Fibroblast of skin of abdomen (primary cell): ENCODE data around the gene ZDHHC9.

Experiments
- DNase-seq: peaks from one replicate; pipeline ENCODE4 v3.0.0-alpha.2; 2013

ZDHHC9 gene

DNA sequence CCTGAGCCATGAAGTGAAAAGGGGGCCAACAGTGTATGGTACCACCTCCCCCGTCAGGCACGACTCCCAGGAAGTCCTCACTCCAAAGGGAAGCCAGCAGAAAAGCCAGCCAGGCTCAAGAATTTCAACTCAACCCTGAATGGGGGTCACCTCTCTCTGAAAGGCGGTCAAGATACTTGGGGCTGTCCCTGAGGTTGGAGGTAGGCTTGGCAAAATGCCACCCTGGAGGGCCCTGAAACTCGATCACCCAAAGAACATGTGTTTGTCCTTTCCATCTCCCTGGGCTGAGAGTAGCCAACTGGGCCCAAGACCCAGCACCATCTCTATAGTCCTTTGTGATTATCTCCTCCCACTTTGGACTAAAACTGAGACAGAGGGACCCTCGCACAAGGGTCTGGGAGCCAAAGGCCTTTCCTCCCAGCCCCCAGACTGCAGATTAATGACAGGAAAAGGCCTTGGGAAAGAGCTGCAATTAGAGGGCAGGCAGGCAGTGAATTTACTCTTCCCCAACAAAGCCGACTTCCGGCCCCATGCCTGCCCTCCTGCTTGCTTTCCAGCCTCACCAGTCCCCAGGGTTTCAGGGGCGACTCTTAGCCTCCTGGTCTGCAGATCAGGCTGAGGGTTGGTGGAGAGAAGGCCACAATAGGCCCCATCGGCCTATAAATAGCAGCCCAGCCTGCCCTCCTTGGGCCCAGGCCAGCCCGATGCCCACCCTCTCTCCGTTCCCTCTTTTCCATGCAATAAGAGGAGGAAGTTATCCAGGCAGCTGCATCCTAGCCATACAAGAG is 58.3 kb downstream of the ZDHHC9 start:
- DNase-seq, result no peak

DNA sequence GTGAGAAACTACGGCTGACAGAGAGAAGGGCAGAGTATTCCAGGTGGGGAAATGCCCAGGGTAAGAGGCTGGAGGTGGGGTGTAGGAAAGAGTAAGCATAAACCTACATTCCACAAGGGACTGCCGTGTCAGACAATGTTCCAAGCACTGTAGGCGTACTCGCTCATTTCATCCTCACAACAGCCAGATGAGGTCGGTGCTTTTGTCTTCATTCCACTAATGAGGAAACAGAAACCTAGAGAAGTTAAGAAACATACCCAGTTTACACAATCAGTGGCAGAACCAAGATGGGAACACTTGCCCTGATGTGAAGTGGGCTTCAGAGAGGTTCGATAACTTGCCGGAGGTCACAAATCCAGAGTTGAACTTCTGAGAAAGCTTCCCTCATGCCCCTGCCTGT is 59.3 kb downstream of the ZDHHC9 start:
- no peak for DNase-seq

GRCh38 chrX:129783291-129783713 is 60.4 kb downstream of the ZDHHC9 start:
- no peak for DNase-seq

GRCh38 chrX:129782706-129783105 is 61.0 kb downstream of the ZDHHC9 start:
- DNase-seq, result no peak

DNA sequence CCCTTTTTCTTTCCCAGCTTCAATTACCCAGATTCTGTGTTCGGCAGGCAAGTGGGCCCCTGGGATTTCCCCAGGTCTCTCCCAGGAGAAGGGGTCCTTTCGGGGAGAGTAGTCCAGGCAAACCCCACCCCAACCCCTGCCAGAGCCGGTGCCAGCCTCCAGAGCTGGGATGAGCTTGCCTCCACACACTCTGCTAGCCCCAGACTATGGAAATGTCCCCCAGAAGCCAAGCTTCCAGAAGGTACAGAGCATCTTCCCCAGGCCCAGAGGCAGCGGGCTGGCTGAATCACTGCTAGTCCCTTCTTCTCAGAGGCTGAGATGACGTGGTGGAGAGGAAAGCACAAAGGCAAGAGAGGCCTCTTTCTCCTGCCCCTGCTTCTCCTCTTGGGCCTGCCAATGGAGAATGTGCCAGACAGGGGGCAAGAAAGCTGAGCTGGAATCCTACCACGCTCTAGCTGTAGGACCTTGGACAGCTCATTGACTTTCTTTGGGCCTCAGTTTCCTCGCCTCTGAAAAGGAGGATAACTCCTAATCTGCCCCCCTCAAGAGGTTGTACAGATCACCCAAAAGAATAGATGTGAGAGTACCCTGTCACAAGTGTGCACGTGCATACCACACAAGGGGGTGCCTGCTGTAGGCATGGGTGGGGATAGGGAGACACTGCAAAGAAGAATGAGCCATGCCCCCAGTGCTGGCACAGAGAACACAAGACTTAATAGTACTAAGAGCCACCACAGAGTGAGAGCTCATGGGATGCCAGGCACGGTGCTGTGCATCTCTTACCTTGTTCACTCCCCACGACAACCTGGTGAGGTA is 61.8 kb downstream of the ZDHHC9 start:
- no peak for DNase-seq

- no peak for DNase-seq
Observed at GRCh38 chrX:129781134-129781672, 62.5 kb downstream of the ZDHHC9 start.

DNA sequence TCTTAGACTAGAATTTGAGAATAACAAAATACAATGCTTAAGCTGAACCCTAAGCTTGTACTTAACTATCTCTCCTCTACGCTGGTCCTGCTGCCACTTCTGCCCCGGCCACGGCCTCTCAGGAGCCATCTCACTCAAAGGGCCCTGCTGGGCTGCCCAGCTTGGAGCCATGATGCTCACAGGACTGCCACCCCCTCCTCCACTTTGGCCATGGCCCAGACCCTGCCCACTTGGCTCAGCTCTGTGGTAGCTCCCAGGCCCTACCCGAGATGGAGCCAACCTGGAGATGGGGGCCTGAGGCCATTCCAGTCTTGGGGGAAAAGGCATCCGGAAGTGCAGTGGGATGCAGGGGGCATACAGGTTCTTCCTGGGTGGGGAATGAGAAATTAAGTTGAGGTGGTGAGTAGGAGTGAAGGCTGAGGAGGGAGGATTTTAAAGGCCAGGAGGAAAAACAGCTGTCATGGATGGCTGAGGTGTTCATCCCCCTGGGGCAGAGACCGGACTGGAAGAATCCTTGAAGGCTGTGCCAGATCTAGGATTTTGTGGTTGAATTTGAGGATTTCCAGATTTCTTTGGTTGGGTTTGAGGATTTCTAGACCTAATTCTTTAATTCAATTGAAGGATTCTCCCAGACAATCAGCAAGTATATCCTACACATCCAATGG is 63.1 kb downstream of the ZDHHC9 start:
- no peak for DNase-seq

DNA sequence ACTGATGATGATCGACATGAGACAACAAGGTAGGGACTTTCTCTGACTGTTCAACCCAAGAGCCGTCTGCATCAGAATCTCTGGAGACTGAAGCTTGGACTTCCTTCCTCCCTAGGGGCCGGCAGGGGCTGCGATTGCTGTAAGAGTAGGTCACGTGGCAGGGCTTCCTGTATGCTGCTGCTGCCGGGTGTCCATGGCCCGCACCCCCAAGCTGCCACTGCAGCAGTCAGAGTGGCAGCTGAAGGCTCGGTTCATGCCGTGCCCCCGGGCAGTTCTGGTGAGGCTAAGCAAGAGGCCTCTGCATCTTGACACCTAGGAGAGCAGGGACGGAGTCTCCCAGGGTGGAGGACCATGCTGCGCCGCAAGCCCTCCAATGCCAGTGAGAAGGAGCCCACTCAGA is 63.9 kb downstream of the ZDHHC9 start, which contains the start of gene SASH3:
Gene SASH3 (plus strand): TSS at position 203 of the 400 bp plus-strand sequence. CDS start 149 bp downstream, at position 352.
- DNase-seq, result no peak

GRCh38 chrX:129779086-129779672 is 64.5 kb downstream of the ZDHHC9 start:
- no peak for DNase-seq

DNA sequence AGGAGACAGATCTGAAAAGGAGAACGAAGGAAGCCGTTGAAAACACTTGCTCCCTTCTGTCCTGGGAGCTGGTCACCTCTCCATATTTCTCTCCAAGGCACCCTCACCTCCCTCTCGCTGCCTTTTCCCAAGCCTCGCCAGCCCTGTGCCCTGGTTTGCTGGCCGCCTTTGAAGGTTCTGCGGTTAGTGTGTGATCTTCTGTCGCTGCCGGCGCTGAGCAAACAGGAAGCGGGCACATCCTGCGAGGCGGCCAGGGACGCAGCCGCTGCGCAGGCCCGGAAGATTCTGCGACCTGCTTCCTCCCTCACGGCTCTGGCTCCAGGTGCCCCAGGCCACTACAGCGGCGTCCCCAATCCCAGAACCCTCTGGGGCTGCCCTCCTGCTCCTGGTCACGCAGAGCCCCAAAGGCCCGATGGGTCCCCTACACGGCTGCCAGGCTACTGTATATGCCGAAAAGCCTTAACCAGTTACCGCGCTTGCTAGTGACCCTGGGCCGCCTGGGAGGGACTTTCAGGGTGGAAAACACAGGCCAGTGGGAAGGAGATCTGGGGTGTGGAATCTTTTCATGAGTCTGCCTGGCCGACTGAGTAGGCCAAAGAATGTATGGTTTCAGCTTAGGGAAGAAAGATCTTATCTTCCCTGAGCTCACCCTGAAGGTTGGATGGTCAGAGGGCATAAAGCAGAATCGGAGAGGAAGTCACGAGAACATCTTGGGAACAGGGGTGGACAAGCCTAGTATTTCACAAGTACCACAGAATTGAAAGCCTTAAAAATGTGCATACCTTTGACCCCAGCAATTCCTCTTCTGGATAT is 66.3 kb downstream of the ZDHHC9 start:
- no peak for DNase-seq

GRCh38 chrX:129773649-129774458 is 69.8 kb downstream of the ZDHHC9 start:
- DNase-seq, result no peak

DNA sequence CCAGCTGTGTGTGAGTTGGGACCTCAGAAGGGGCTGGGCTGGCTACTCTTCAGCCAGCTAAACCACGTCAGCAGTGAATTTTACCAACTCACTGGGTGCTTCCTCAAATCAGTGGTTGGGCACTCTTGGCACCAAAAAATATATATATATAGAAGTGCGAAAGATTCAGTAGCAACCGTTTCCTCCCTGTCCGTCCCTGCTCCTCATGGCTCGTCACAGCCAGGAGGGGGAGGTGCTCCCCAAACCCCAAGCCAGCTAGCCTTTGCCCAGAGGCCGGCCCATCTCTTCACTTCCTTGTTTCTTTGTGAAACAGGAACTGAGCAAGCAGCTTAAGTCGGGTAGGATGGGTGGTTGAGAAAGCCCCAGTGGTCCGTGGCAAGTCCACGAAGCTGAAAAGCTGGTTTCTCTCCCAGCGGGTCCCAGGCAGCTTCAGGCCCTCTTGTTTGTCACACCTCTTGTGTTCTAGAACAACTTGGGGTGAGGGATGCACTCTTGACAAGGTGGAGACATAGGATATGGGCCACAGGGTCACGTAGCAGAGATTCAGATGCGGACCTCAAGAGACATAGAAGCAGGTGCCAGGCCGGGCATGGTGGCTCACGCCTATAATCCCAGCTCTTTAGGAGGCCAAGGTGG is 70.8 kb downstream of the ZDHHC9 start:
- DNase-seq, result no peak

DNA sequence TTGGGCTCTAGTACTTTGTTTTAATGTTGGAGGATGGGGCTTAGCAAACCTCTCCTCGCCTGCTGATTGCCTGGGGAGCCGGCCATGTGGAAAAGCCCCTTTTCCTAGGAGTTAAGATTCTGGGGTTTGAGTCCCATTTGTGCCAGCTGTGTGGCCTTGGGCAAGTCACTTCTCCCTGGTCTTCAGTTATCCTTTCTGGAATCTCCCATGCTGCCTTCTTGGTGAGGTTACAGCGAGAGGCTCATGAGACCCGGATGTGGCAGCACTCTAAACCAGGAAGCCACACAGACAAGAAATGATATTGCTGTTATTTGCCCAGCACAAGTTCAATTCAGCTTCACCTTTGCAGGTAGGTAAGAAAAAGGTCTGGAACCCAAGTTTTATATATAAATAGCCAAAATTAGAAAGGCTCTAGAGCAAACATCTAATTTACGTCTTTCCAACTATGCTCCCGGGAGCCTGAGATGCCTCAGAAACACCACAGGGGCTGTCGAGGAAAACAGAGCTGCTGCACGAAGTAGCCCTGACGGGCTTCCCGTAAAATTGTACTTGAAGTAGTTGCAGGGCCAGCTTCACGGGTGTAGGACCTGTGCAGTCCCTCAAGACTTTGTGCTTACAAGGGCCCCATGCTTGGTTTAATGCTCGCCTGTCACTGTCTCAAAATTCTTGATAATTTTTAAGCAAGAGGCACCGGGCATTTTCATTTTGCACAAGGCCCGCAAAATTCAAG is 72.3 kb downstream of the ZDHHC9 start:
- DNase-seq, result no peak

DNA sequence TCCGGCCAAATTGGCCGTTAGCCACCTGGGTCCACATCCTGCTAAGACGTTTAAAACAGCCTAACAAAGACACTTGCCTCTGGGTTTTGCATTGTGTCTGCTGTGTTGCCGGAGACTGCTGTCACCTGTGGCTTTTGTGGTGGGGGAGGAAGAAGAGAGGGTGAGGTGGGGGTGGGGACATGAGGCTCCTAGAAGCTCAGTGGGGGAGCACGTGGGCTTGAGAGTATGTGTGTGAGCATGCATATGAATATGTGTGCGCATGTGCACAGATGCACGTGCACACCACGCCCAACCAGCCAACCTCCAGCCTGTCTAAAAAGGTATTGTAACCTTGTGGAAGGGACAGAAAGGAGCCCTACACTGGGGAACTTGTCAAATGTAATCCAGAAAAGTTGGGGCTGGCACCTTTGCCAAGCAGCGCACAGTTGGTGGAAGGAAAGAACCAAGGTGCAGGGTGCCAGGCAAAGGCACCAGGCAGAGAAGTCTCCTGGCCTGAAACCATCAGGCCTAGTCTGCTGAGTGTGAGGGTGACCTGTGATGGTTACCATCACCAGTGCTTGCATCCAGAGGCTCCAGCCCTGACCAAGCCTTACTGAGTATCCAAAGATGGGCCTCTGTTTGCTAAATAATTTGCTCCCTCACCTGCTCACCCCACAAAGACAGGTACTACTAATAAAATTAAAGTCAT is 74.1 kb downstream of the ZDHHC9 start:
- no peak for DNase-seq

DNA sequence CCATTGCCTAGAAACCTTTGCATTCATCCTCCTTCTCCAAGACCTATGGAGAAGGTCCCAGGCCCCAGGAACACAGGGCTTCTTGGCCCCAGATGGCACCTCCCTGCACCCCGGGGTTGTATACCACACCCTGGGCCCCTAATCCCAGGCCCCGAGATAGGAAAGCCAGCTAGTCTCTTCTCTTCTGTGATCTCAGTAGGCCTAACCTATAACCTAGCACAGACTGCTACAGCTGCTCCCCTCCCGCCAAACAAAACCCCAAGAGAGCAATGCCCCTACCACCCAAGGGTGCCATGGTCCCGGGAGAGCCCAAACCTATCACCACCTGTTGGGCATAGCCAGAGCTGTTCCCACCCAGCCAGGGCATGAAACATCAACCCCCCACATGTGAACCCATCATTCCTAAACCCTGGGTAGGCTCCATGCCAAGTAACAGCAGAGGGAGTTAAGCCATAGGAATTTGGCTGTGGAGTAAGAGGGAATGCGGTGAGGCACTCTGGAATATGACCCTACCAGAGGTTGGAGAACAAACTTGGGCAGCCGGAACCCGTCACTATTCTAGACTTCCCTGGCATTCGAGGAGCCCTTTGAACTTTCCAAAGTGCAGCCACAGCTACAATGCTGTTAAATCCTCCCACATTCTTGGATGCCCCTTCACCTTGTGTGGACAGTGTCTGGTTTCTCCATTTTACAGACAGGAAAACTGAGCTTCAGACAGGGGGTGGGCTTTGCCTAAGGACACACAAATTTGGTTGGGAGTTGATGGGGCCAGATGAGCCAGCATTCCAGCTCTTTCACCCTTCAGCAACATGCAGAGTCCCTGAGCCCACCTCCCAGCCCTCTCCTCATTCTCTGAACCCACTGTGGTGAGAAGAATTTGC is 74.9 kb downstream of the ZDHHC9 start:
- DNase-seq, result peak; percentile 36

DNA sequence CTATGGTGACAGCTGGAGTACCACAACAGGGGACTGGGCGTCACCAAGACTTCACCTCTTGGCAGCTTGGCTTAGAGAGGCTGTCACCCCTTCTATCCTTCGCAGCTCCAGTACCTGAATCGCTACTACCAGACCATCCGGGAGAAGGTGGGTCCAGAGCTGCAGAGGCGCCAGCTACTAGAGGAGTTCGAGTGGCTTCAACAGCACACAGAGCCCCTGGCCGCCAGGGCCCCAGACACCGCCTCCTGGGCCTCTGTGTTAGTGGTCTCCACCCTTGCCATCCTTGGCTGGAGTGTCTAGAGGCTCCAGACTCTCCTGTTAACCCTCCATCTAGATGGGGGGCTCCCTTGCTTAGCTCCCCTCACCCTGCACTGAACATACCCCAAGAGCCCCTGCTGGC is 75.5 kb downstream of the ZDHHC9 start:
- no peak for DNase-seq

GRCh38 chrX:129763666-129764065 is 80.0 kb downstream of the ZDHHC9 start:
- no peak for DNase-seq

GRCh38 chrX:129762448-129762847 is 81.2 kb downstream of the ZDHHC9 start:
- DNase-seq, result no peak
